GM12892 (cell line): ENCODE results near the gene SOAT1.

Source experiments
- POLR2A ChIP-seq: IDR thresholded peaks from 2 replicates; pipeline ENCODE4 v1.6.1; 2011; ENCODE audit warnings: low read depth, low read length, control low read depth
- TAF1 ChIP-seq: IDR thresholded peaks from 2 replicates; pipeline ENCODE4 v1.6.1; 2011; ENCODE audit warnings: low read depth, mild to moderate bottlenecking, control low read depth, low read length, borderline replicate concordance

DNA sequence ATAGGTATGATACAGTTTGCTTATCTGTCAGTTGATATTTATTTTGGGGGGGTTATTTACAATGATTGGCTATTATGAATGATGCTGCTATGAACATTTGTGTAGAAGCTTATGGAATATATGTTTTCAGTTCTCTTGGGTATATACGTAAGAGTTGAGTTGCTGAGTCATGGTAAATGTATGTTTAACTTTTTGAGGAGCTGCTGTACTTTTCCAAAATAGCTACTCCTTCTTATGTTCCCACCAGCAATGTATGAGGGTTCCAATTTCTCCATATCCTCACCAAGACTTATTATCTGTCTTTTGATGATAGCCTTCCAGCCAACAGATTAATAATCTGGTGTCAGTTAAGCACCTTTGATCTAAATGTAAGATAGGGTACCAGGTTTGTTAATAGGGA, 11.9 kb downstream of the SOAT1 start:
- TF ChIP-seq POLR2A (no peak), TAF1 (no peak)
